H1 (cell line): ENCODE results near the gene PDE4D. TPM values are rescaled to one million over a fixed set of nuclear protein-coding genes. Genes with fewer than 3 reads are reported as not detected.

ENCODE experiments used
- CTCF ChIA-PET: fragments of 300-600 bp; sonication (Branson Sonifier 250); formaldehyde crosslinking; loops from one replicate; lab custom pipeline; 2021; ENCODE audit not compliant: partially characterized antibody; lab: Charles Lee
- POLR2A ChIA-PET: fragments of 300-600 bp; sonication (Branson Sonifier 250); formaldehyde crosslinking; loops from one replicate; lab custom pipeline; 2021; ENCODE audit warnings: inconsistent platforms; ENCODE audit not compliant: partially characterized antibody; lab: Charles Lee
- DNase-seq, 2 experiments: peaks; one replicate each; pipeline versions ENCODE4 v3.0.0 to v3.0.0-alpha.2; 2010 to 2022; ENCODE audit warnings: low spot score in 2 of 2, low read depth in 1 of 2, mixed read lengths in 1 of 2
- FAIRE-seq: peaks from 2 replicates; lab custom pipeline; 2011; peaks lifted over from hg19 to GRCh38; lab: Jason Lieb, UNC
- H2AFZ ChIP-seq: 2 replicates; pipeline ENCODE4 v1.8.1; 2012; ENCODE audit warnings: low read length, inconsistent platforms
- H2AK5ac ChIP-seq: 2 replicates; pipeline ENCODE4 v1.6.1; 2013; ENCODE audit warnings: low read depth, low read length
- H2BK120ac ChIP-seq: replicated peaks from 2 replicates; pipeline ENCODE3; 2013; ENCODE audit warnings: low read depth, low read length, inconsistent platforms
- H2BK12ac ChIP-seq: 2 replicates; pipeline ENCODE4 v1.6.1; 2013; ENCODE audit warnings: low read depth, low read length
- H2BK15ac ChIP-seq: 2 replicates; pipeline ENCODE4 v1.6.1; 2013; ENCODE audit warnings: low read length
- H2BK20ac ChIP-seq: 2 replicates; pipeline ENCODE4 v1.6.1; 2013; ENCODE audit warnings: low read length
- H2BK5ac ChIP-seq: 2 replicates; pipeline ENCODE4 v1.6.1; 2013; ENCODE audit warnings: low read depth, low read length
- H3K14ac ChIP-seq: 2 replicates; pipeline ENCODE4 v1.6.1; 2013; ENCODE audit warnings: inconsistent platforms; ENCODE audit not compliant: insufficient read length
- H3K18ac ChIP-seq: 2 replicates; pipeline ENCODE4 v1.6.1; 2013; ENCODE audit warnings: low read length; ENCODE audit errors: extremely low read depth
- H3K23ac ChIP-seq: 2 replicates; pipeline ENCODE4 v1.6.1; 2013; ENCODE audit warnings: inconsistent platforms; ENCODE audit not compliant: insufficient read length
- H3K23me2 ChIP-seq: 2 replicates; pipeline ENCODE4 v1.6.1; 2013; ENCODE audit warnings: low read depth, low read length
- H3K27ac ChIP-seq: 2 replicates; pipeline ENCODE4 v1.6.1; 2011; ENCODE audit warnings: low read depth, low read length, inconsistent platforms
- H3K27me3 ChIP-seq, 4 experiments: replicated peaks in 1 of 4; 1 replicate in 1 of 4; 2 replicates in 3 of 4; pipeline versions ENCODE4 v1.6.1 to v1.8.1; 2011 to 2013; ENCODE audit warnings: low read length in 3 of 4, mild to moderate bottlenecking in 3 of 4, inconsistent platforms in 2 of 4, mixed read lengths in 2 of 4, moderate library complexity in 1 of 4; ENCODE audit not compliant: control insufficient read depth in 3 of 4, insufficient read depth in 3 of 4; ENCODE audit errors: extremely low read depth in 1 of 4
- H3K36me3 ChIP-seq, 4 experiments: 2 replicates each; pipeline versions ENCODE4 v1.6.1 to v1.8.1; 2011 to 2013; ENCODE audit warnings: mild to moderate bottlenecking in 4 of 4, low read length in 3 of 4, moderate library complexity in 2 of 4, control low read depth in 1 of 4, inconsistent platforms in 1 of 4; ENCODE audit not compliant: insufficient read depth in 4 of 4, control insufficient read depth in 2 of 4
- H3K4ac ChIP-seq: replicated peaks from 2 replicates; pipeline ENCODE3; 2013; ENCODE audit warnings: low read length, low read depth, mixed read lengths, inconsistent platforms; ENCODE audit not compliant: insufficient read length
- H3K4me1 ChIP-seq, 4 experiments: replicated peaks in 1 of 4; 1 replicate in 1 of 4; 2 replicates in 3 of 4; pipeline versions ENCODE4 v1.6.1 to v1.8.1; 2011 to 2013; ENCODE audit warnings: low read length in 3 of 4, inconsistent platforms in 2 of 4, mixed read lengths in 1 of 4; ENCODE audit not compliant: insufficient read depth in 4 of 4, control insufficient read depth in 3 of 4
- H3K4me2 ChIP-seq, 2 experiments: 2 replicates each; pipeline versions ENCODE4 v1.6.1 to v1.8.1; 2011 to 2013; ENCODE audit warnings: low read depth in 2 of 2, low read length in 2 of 2, control low read depth in 1 of 2, inconsistent platforms in 1 of 2, mild to moderate bottlenecking in 1 of 2; ENCODE audit not compliant: insufficient read depth in 1 of 2
- H3K4me3 ChIP-seq, 4 experiments: fragments of 200-600, 300-600 bp in 1 of 4; sonication (generic), shearing (Covaris generic), sonication (Bioruptor Twin) in 1 of 4; 2 replicates each; pipeline versions ENCODE4 v1.5.1 to v1.8.1; 2011 to 2016; ENCODE audit warnings: low read length in 4 of 4, low read depth in 3 of 4, control low read depth in 2 of 4, inconsistent platforms in 2 of 4, mild to moderate bottlenecking in 2 of 4, mixed read lengths in 1 of 4, moderate library complexity in 1 of 4; ENCODE audit not compliant: insufficient read depth in 2 of 4; ENCODE audit errors: extremely low read depth in 1 of 4
- H3K56ac ChIP-seq: replicated peaks from 2 replicates; pipeline ENCODE3; 2013; ENCODE audit warnings: low read depth, mild to moderate bottlenecking, mixed read lengths, low read length, inconsistent platforms; ENCODE audit not compliant: insufficient read length
- H3K79me1 ChIP-seq: 2 replicates; pipeline ENCODE4 v1.6.1; 2013; ENCODE audit warnings: low read depth, low read length, control low read depth
- H3K79me2 ChIP-seq, 2 experiments: 2 replicates each; pipeline versions ENCODE4 v1.6.1 to v1.8.1; 2012 to 2013; ENCODE audit warnings: low read length in 2 of 2, mild to moderate bottlenecking in 2 of 2, inconsistent platforms in 1 of 2; ENCODE audit not compliant: insufficient read depth in 2 of 2, control insufficient read depth in 1 of 2
- H3K9ac ChIP-seq, 4 experiments: replicated peaks in 1 of 4; 1 replicate in 1 of 4; 2 replicates in 3 of 4; pipeline versions ENCODE4 v1.6.1 to v1.8.1; 2011 to 2013; ENCODE audit warnings: low read depth in 3 of 4, low read length in 3 of 4, control low read depth in 2 of 4, mild to moderate bottlenecking in 2 of 4, moderate library complexity in 2 of 4, inconsistent platforms in 1 of 4; ENCODE audit errors: extremely low read depth in 1 of 4
- H3K9me3 ChIP-seq, 2 experiments: 2 replicates each; pipeline versions ENCODE4 v1.6.1 to v1.8.1; 2012 to 2013; ENCODE audit warnings: mild to moderate bottlenecking in 2 of 2, moderate library complexity in 2 of 2, control low read depth in 1 of 2, inconsistent platforms in 1 of 2, low read depth in 1 of 2, low read length in 1 of 2, mixed read lengths in 1 of 2; ENCODE audit not compliant: insufficient read depth in 2 of 2
- H4K20me1 ChIP-seq, 2 experiments: replicated peaks in 1 of 2; 2 replicates each; pipeline versions ENCODE3 to v1.8.1; 2011 to 2013; ENCODE audit warnings: inconsistent platforms in 2 of 2, low read length in 2 of 2, mild to moderate bottlenecking in 1 of 2; ENCODE audit not compliant: insufficient read depth in 2 of 2, control insufficient read depth in 1 of 2
- H4K5ac ChIP-seq: 2 replicates; pipeline ENCODE4 v1.6.1; 2013; ENCODE audit warnings: low read length, low read depth, mixed read lengths, inconsistent platforms; ENCODE audit not compliant: insufficient read length
- H4K8ac ChIP-seq: 2 replicates; pipeline ENCODE4 v1.8.0; 2013; ENCODE audit warnings: mild to moderate bottlenecking, moderate library complexity, low read length, inconsistent platforms; ENCODE audit not compliant: insufficient read depth; ENCODE audit errors: extremely low read depth
- H4K91ac ChIP-seq: replicated peaks from 2 replicates; pipeline ENCODE3; 2013; ENCODE audit warnings: low read length, mixed read lengths, inconsistent platforms; ENCODE audit not compliant: insufficient read length
- CREB1 ChIP-seq: IDR thresholded peaks from 2 replicates; pipeline ENCODE4 v1.6.1; 2012; ENCODE audit warnings: inconsistent platforms
- E2F6 ChIP-seq: IDR thresholded peaks from 2 replicates; pipeline ENCODE4 v1.6.1; 2012; ENCODE audit warnings: inconsistent platforms
- EZH2 ChIP-seq: fragments of 200-600 bp; sonication (generic); IDR thresholded peaks from 2 replicates; pipeline ENCODE4 v1.7.1; 2012; ENCODE audit warnings: low read depth, mild to moderate bottlenecking, moderate library complexity, low read length, inconsistent platforms; ENCODE audit not compliant: severe bottlenecking
- GTF2F1 ChIP-seq: IDR thresholded peaks from 2 replicates; pipeline ENCODE4 v1.6.1; 2012; ENCODE audit warnings: low read depth, low read length, improper control_type of control experiment, borderline replicate concordance
- JUN ChIP-seq: IDR thresholded peaks from 2 replicates; pipeline ENCODE4 v1.6.1; 2011; ENCODE audit warnings: low read depth, mild to moderate bottlenecking, improper control_type of control experiment, low read length
- JUND ChIP-seq: IDR thresholded peaks from 2 replicates; pipeline ENCODE4 v1.6.1; 2011; ENCODE audit warnings: mild to moderate bottlenecking, improper control_type of control experiment, low read length
- KDM1A ChIP-seq: fragments of 200-600, 300-600 bp; sonication (generic); IDR thresholded peaks from 2 replicates; pipeline ENCODE4 v1.7.1; 2016; ENCODE audit warnings: mild to moderate bottlenecking, low read length, borderline replicate concordance
- MAFK ChIP-seq: IDR thresholded peaks from 2 replicates; pipeline ENCODE4 v1.6.1; 2012; ENCODE audit warnings: low read depth, mild to moderate bottlenecking, improper control_type of control experiment, low read length
- NRF1 ChIP-seq: IDR thresholded peaks from 2 replicates; pipeline ENCODE4 v1.6.1; 2011; ENCODE audit warnings: mild to moderate bottlenecking, low read depth, low read length, improper control_type of control experiment
- PHF8 ChIP-seq: fragments of 200-600 bp; sonication (generic); conservative IDR thresholded peaks from 2 replicates; pipeline ENCODE4 v1.7.1; 2012; ENCODE audit warnings: low read depth, mild to moderate bottlenecking, inconsistent platforms, low read length, moderate library complexity
- POLR2AphosphoS5 ChIP-seq: IDR thresholded peaks from 2 replicates; pipeline ENCODE4 v1.6.1; 2011; ENCODE audit warnings: low read depth, low read length
- RBBP5 ChIP-seq: IDR thresholded peaks from 2 replicates; pipeline ENCODE4 v1.7.1; 2012; ENCODE audit warnings: low read depth, mild to moderate bottlenecking, inconsistent platforms, low read length, moderate library complexity, borderline replicate concordance
- RFX5 ChIP-seq: IDR thresholded peaks from 2 replicates; pipeline ENCODE4 v1.6.1; 2011; ENCODE audit warnings: low read depth, low read length, improper control_type of control experiment, borderline replicate concordance
- RNF2 ChIP-seq: fragments of 200-900, 300-1000 bp; sonication (generic); IDR thresholded peaks from 2 replicates; pipeline ENCODE4 v1.7.1; 2016; ENCODE audit warnings: borderline replicate concordance, low read depth, mild to moderate bottlenecking, antibody characterized with exemption, low read length; ENCODE audit not compliant: poor library complexity, severe bottlenecking; ENCODE audit errors: missing control alignments
- SP4 ChIP-seq: IDR thresholded peaks from 2 replicates; pipeline ENCODE4 v1.6.1; 2012; ENCODE audit warnings: low read length, inconsistent platforms
- WGBS, 2 experiments: shearing (Covaris generic) in 1 of 2; methylation state at CpG; one replicate each; pipeline versions ENCODE4 v1.1.6 to v1.1.7; 2013 to 2015; ENCODE audit warnings: low lambda C conversion rate in 2 of 2, mixed read lengths in 2 of 2, inconsistent platforms in 1 of 2, low coverage in 1 of 2, missing lambda C conversion rate in 1 of 2; ENCODE audit not compliant: insufficient replicate concordance in 2 of 2, insufficient coverage in 1 of 2, insufficient read length in 1 of 2; ENCODE audit errors: extremely low coverage in 1 of 2, missing lambda C conversion rate in 1 of 2; 5-methylcytosine and 5-hydroxymethylcytosine counted together
- polyA plus RNA-seq, 7 experiments: library from polyadenylated mRNA; depleted of rRNA in 3 of 7; stranded (reverse) in 5 of 7; unstranded in 2 of 7; fragments of >200 nt in 5 of 7; fragments of 200-250 nt in 2 of 7; gene quantifications; 1 replicate in 5 of 7; 2 replicates in 1 of 7; 4 replicates in 1 of 7; pipeline versions ENCODE4 v1.2.1 to v1.2.3, GENCODE V29; 2011 to 2013; ENCODE audit warnings: missing spikeins in 2 of 7, mixed read lengths in 2 of 7
- total RNA-seq: library from RNA; stranded (reverse); fragmentation: NEBNext Ultra II Directional; extraction: Animal tissue kit (Norgen Biotek cat#: 25700); gene quantifications from 2 replicates; pipeline ENCODE4 v1.2.1, GENCODE V29; 2021

The PDE4D gene
- total and polyA plus RNA-seq, 2 of the 8 experiments (the other 6 are each of a cell fraction or from before 2014, with no cell fraction given): 2.3 to 3.7 TPM

- DNase-seq (no peak), FAIRE-seq (no peak)
- no peak overlapping the region for H3K9ac ChIP-seq
- no peak overlapping the region for H3K4me2 ChIP-seq
- no peak overlapping the region for H4K8ac ChIP-seq
- H2BK15ac ChIP-seq: no peak overlapping the region
- no peaks in the 10 kb centered on the region for H3K23me2 ChIP-seq
- no peaks in the 10 kb centered on the region for H3K79me2 ChIP-seq
- no peak overlapping the region for H4K91ac ChIP-seq
- H4K5ac ChIP-seq: no peak overlapping the region
- H3K9me3 ChIP-seq: no peaks in the 10 kb centered on the region
- 95% methylated on average over 6 of the region's 6 CpGs; no CpG with 5 or more reads in 1 of the 2 experiments for WGBS, 2 experiments
- H2BK12ac ChIP-seq: no peak overlapping the region
- ChIA-PET POLR2A (no interaction called here), CTCF (no interaction called here)
- H2AK5ac ChIP-seq: no peak overlapping the region
- no peaks in the 10 kb centered on the region for H3K27me3 ChIP-seq
- no peak overlapping the region for H3K4ac ChIP-seq
- H2AFZ ChIP-seq: no peak overlapping the region
- no peak overlapping the region for H2BK120ac ChIP-seq
- H2BK20ac ChIP-seq: no peak overlapping the region
- H2BK5ac ChIP-seq: no peak overlapping the region
- no peak overlapping the region for H3K56ac ChIP-seq
- no peaks in the 10 kb centered on the region for H3K36me3 ChIP-seq
- H3K4me1 ChIP-seq: no peaks in the 10 kb centered on the region; a peak in 1 of 7 replicates
- no peak overlapping the region for H3K18ac ChIP-seq
- no peak overlapping the region for H3K14ac ChIP-seq
- no peaks in the 10 kb centered on the region for H3K79me1 ChIP-seq
- H3K23ac ChIP-seq: no peak overlapping the region
- H4K20me1 ChIP-seq: no peaks in the 10 kb centered on the region
- H3K27ac ChIP-seq: no peak overlapping the region
- H3K4me3 ChIP-seq: no peak overlapping the region
- TF ChIP-seq EZH2 (no peak), POLR2AphosphoS5 (no peak), MAFK (no peak), SP4 (no peak), KDM1A (no peak), NRF1 (no peak), PHF8 (no peak), JUN (no peak), RNF2 (no peak), RBBP5 (no peak), CREB1 (no peak), GTF2F1 (no peak), JUND (no peak), E2F6 (no peak), RFX5 (no peak)
Measured at GRCh38 chr5:59099995-59100345, 793.6 kb downstream of the PDE4D start.
